Naive B cell (primary cell): ENCODE measurements around the gene GNAT2. TPM values are rescaled to one million over a fixed set of nuclear protein-coding genes. Genes with fewer than 3 reads are reported as not detected.

Experiments used
- ATAC-seq, 2 donors: fragments of 150-1000 bp; cut with Tn5 transposase; 2 replicates each; pipeline ENCODE4 v1.10.0; 2021; ENCODE audit warnings: low read depth in 2 of 2, mild to moderate bottlenecking in 2 of 2, moderate library complexity in 2 of 2
- DNase-seq: peaks from one replicate; pipeline ENCODE4 v3.0.0; 2022
- H3K27ac Mint-ChIP-seq, 6 donors: one replicate each; pipeline ENCODE4 v1.8.0; 2020 to 2022; ENCODE audit warnings: mild to moderate bottlenecking in 6 of 6, mixed read lengths in 6 of 6, moderate library complexity in 5 of 6, inconsistent platforms in 2 of 6
- H3K27me3 Mint-ChIP-seq, 3 donors: one replicate each; pipeline ENCODE4 v1.8.0; 2021 to 2022; ENCODE audit warnings: mixed read lengths in 3 of 3, mild to moderate bottlenecking in 1 of 3
- H3K36me3 Mint-ChIP-seq, 2 donors: one replicate each; pipeline ENCODE4 v1.8.0; 2020 to 2022; ENCODE audit warnings: mixed read lengths in 2 of 2, inconsistent platforms in 1 of 2, mild to moderate bottlenecking in 1 of 2
- H3K4me1 Mint-ChIP-seq, 3 donors: one replicate each; pipeline ENCODE4 v1.8.0; 2020 to 2022; ENCODE audit warnings: mixed read lengths in 3 of 3, inconsistent platforms in 1 of 3, mild to moderate bottlenecking in 1 of 3, moderate library complexity in 1 of 3
- H3K4me3 Mint-ChIP-seq, 8 donors: one replicate each; pipeline ENCODE4 v1.8.0; 2020 to 2022; ENCODE audit warnings: mild to moderate bottlenecking in 8 of 8, mixed read lengths in 8 of 8, moderate library complexity in 8 of 8, inconsistent platforms in 2 of 8
- H3K9me3 Mint-ChIP-seq, 7 donors: one replicate each; pipeline ENCODE4 v1.8.0; 2020 to 2022; ENCODE audit warnings: mixed read lengths in 7 of 7, mild to moderate bottlenecking in 5 of 7, inconsistent platforms in 2 of 7, moderate library complexity in 1 of 7
- polyA plus RNA-seq, 6 donors: library from polyadenylated mRNA; unstranded; fragments of 300-500 nt; fragmentation: Illumina TruSeq; gene quantifications; one replicate each; pipeline ENCODE4 v1.2.3, GENCODE V29; 2021; ENCODE audit warnings: low read depth in 6 of 6

Gene GNAT2
- polyA plus RNA-seq, 6 donors from 2014 or later, result not detected

- peaks cover 0 to 2% (median 0%) of the 10 kb centered on the region in 3 donors for H3K4me1 Mint-ChIP-seq
- H3K9me3 Mint-ChIP-seq, result no peaks in the 10 kb centered on the region
- H3K4me3 Mint-ChIP-seq, result no peak overlapping the region
- no peak overlapping the region for H3K27ac Mint-ChIP-seq
- H3K36me3 Mint-ChIP-seq, result no peaks in the 10 kb centered on the region
- H3K27me3 Mint-ChIP-seq, result no peaks in the 10 kb centered on the region
- DNase-seq (no peak), ATAC-seq (no peak)
Observed at GRCh38 chr1:109605381-109605780, 14.0 kb downstream of the GNAT2 start.

- no peaks in the 10 kb centered on the region for H3K27me3 Mint-ChIP-seq
- ATAC-seq (no peak), DNase-seq (no peak)
- no peaks in the 10 kb centered on the region for H3K9me3 Mint-ChIP-seq
- H3K4me1 Mint-ChIP-seq, result peaks cover 0 to 5% (median 0%) of the 10 kb centered on the region in 3 donors
- no peak overlapping the region for H3K4me3 Mint-ChIP-seq
- H3K36me3 Mint-ChIP-seq, result no peaks in the 10 kb centered on the region
- H3K27ac Mint-ChIP-seq, result no peak overlapping the region
Observed at GRCh38 chr1:109603229-109603628, 16.2 kb downstream of the GNAT2 start.

GRCh38 chr1:109598655-109599054 lies 20.8 kb downstream of the GNAT2 start:
- ATAC-seq (no peak), DNase-seq (no peak)
- Mint-ChIP-seq H3K4me1 (peaks cover 0 to 5% (median 0%) of the 10 kb centered on the region in 3 donors), H3K4me3 (peak overlapping the region in 1 of 8 donors; percentile 42), H3K27ac (peak overlapping the region in 2 of 6 donors; percentile 49 to 73), H3K27me3 (no peaks in the 10 kb centered on the region), H3K9me3 (no peaks in the 10 kb centered on the region), H3K36me3 (peaks cover 0 to 1% of the 10 kb centered on the region in 2 donors)

- Mint-ChIP-seq H3K4me3 (no peak overlapping the region), H3K9me3 (no peaks in the 10 kb centered on the region), H3K4me1 (peaks cover 0 to 5% (median 0%) of the 10 kb centered on the region in 3 donors), H3K36me3 (peaks cover 0 to 6% of the 10 kb centered on the region in 2 donors), H3K27me3 (no peaks in the 10 kb centered on the region), H3K27ac (no peak overlapping the region)
- DNase-seq (no peak), ATAC-seq (no peak)
Observed at GRCh38 chr1:109598156-109598555, 21.3 kb downstream of the GNAT2 start.

- ATAC-seq (no peak), DNase-seq (no peak)
- Mint-ChIP-seq H3K27me3 (no peaks in the 10 kb centered on the region), H3K4me1 (peaks cover 0 to 5% (median 0%) of the 10 kb centered on the region in 3 donors), H3K4me3 (no peak overlapping the region), H3K27ac (no peak overlapping the region), H3K9me3 (no peaks in the 10 kb centered on the region), H3K36me3 (peaks cover 0 to 11% of the 10 kb centered on the region in 2 donors)
Observed at GRCh38 chr1:109595531-109595930, 23.9 kb downstream of the GNAT2 start.

- ATAC-seq, result no peak
- Mint-ChIP-seq H3K27ac (no peak overlapping the region), H3K4me3 (no peak overlapping the region), H3K36me3 (peaks cover 15 to 24% of the 10 kb centered on the region in 2 donors), H3K27me3 (no peaks in the 10 kb centered on the region), H3K4me1 (peaks cover 0 to 6% (median 0%) of the 10 kb centered on the region in 3 donors), H3K9me3 (no peaks in the 10 kb centered on the region)
- DNase-seq, result no peak
Observed at GRCh38 chr1:109592916-109593315, 26.5 kb downstream of the GNAT2 start.

- H3K4me1 Mint-ChIP-seq, result peaks cover 0 to 6% (median 0%) of the 10 kb centered on the region in 3 donors
- peaks cover 34 to 48% of the 10 kb centered on the region in 2 donors for H3K36me3 Mint-ChIP-seq
- no peaks in the 10 kb centered on the region for H3K27me3 Mint-ChIP-seq
- H3K4me3 Mint-ChIP-seq, result no peak overlapping the region
- H3K27ac Mint-ChIP-seq, result peak overlapping the region in 3 of 6 donors; percentile 2 to 68 (median 24)
- ATAC-seq (no peak), DNase-seq (no peak)
- H3K9me3 Mint-ChIP-seq, result no peaks in the 10 kb centered on the region
Observed at GRCh38 chr1:109589679-109590078, 29.7 kb downstream of the GNAT2 start.

GRCh38 chr1:109589177-109589576 lies 30.2 kb downstream of the GNAT2 start:
- Mint-ChIP-seq H3K27me3 (no peaks in the 10 kb centered on the region), H3K4me1 (peaks cover 0 to 6% (median 2%) of the 10 kb centered on the region in 3 donors)
- ATAC-seq, result no peak

GRCh38 chr1:109586055-109586454 lies 33.4 kb downstream of the GNAT2 start:
- Mint-ChIP-seq H3K27me3 (no peaks in the 10 kb centered on the region), H3K36me3 (peaks cover 47 to 48% of the 10 kb centered on the region in 2 donors), H3K4me1 (peaks cover 0 to 6% (median 2%) of the 10 kb centered on the region in 3 donors), H3K27ac (no peak overlapping the region), H3K4me3 (peak overlapping the region in 1 of 8 donors; percentile 56), H3K9me3 (no peaks in the 10 kb centered on the region)
- DNase-seq (no peak), ATAC-seq (no peak)

More at GRCh38 chr1:109589177-109589576, 30.2 kb downstream of the GNAT2 start:
- Mint-ChIP-seq H3K9me3 (no peaks in the 10 kb centered on the region), H3K27ac (peak overlapping the region in 2 of 6 donors; percentile 2 to 70), H3K36me3 (peaks cover 39 to 53% of the 10 kb centered on the region in 2 donors), H3K4me3 (no peak overlapping the region)
- DNase-seq, result no peak

GRCh38 chr1:109584766-109585165 lies 34.6 kb downstream of the GNAT2 start:
- H3K4me1 Mint-ChIP-seq, result peaks cover 0 to 6% (median 2%) of the 10 kb centered on the region in 3 donors
- H3K36me3 Mint-ChIP-seq, result peaks cover 45 to 54% of the 10 kb centered on the region in 2 donors
- H3K27me3 Mint-ChIP-seq, result no peaks in the 10 kb centered on the region
- no peaks in the 10 kb centered on the region for H3K9me3 Mint-ChIP-seq
- no peak for ATAC-seq
- no peak overlapping the region for H3K4me3 Mint-ChIP-seq
- no peak for DNase-seq
- peak overlapping the region in 1 of 6 donors; percentile 53 for H3K27ac Mint-ChIP-seq

GRCh38 chr1:109582021-109582420 lies 37.4 kb downstream of the GNAT2 start:
- DNase-seq, result no peak
- H3K36me3 Mint-ChIP-seq, result peaks cover 34 to 47% of the 10 kb centered on the region in 2 donors
- H3K27me3 Mint-ChIP-seq, result no peaks in the 10 kb centered on the region
- no peaks in the 10 kb centered on the region for H3K9me3 Mint-ChIP-seq
- peaks cover 0 to 2% (median 0%) of the 10 kb centered on the region in 3 donors for H3K4me1 Mint-ChIP-seq
- no peak overlapping the region for H3K4me3 Mint-ChIP-seq
- ATAC-seq, result no peak
- H3K27ac Mint-ChIP-seq, result no peak overlapping the region

- no peaks in the 10 kb centered on the region for H3K27me3 Mint-ChIP-seq
- peaks cover 22 to 26% of the 10 kb centered on the region in 2 donors for H3K36me3 Mint-ChIP-seq
- H3K9me3 Mint-ChIP-seq, result no peaks in the 10 kb centered on the region
- peaks cover 0 to 6% (median 6%) of the 10 kb centered on the region in 3 donors for H3K4me1 Mint-ChIP-seq
- no peak overlapping the region for H3K27ac Mint-ChIP-seq
- DNase-seq (no peak), ATAC-seq (no peak)
- H3K4me3 Mint-ChIP-seq, result no peak overlapping the region
Observed at GRCh38 chr1:109579491-109579890, 39.9 kb downstream of the GNAT2 start.

- Mint-ChIP-seq H3K4me3 (no peak overlapping the region), H3K27me3 (no peaks in the 10 kb centered on the region), H3K9me3 (no peaks in the 10 kb centered on the region), H3K36me3 (peaks cover 18 to 24% of the 10 kb centered on the region in 2 donors), H3K27ac (no peak overlapping the region), H3K4me1 (peaks cover 2 to 6% (median 5%) of the 10 kb centered on the region in 3 donors)
- no peak for ATAC-seq
- DNase-seq, result no peak
Observed at GRCh38 chr1:109578947-109579443, 40.4 kb downstream of the GNAT2 start.

GRCh38 chr1:109573785-109574184 lies 45.6 kb downstream of the GNAT2 start:
- Mint-ChIP-seq H3K27me3 (no peaks in the 10 kb centered on the region), H3K4me3 (peak overlapping the region in 1 of 8 donors; percentile 10), H3K9me3 (no peaks in the 10 kb centered on the region), H3K36me3 (peaks cover 1 to 3% of the 10 kb centered on the region in 2 donors), H3K4me1 (peaks cover 15 to 24% (median 20%) of the 10 kb centered on the region in 3 donors), H3K27ac (peak overlapping the region in 2 of 6 donors; percentile 37 to 49)
- DNase-seq (no peak), ATAC-seq (peak; percentile 62 to 73)
